ENCODE data around the gene HIBCH.
"Not testable (repeated sequence)": the region's sequence is repeated elsewhere in the genome, so short reads cannot be mapped to it uniquely, and the experiment has no call there.

The HIBCH gene

DNA sequence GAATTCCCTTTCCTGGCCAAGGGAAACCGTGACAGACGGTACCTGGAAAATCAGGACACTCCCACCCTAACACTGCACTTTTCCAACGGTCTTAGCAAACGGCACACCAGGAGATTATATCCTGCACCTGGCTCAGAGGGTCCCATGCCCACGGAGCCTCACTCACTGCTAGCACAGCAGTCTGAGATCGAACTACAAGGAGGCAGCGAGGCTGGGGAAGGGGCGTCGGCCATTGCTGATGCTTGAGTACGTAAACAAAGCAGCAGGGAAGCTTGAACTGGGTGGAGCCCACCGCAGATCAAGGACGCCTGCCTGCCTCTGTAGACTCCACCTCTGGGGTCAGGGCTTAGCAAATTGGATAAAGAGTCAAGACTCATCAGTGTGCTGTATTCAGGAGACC is 95.6 kb downstream of the HIBCH start:
- not testable (repeated sequence) for H3K27ac ChIP-seq (replicated peaks; ENCODE audit: low read length); H4K8ac ChIP-seq (ENCODE audit: low read depth, low read length); H4K91ac ChIP-seq (ENCODE audit: low read depth, low read length, poor library complexity); H2BK120ac ChIP-seq (ENCODE audit: low read depth, low read length); H2AK5ac ChIP-seq (ENCODE audit: low read depth, low read length); H2AFZ ChIP-seq (ENCODE audit: low read length); H3K27me3 ChIP-seq (ENCODE audit: control insufficient read depth in 3 of 3, insufficient read depth in 3 of 3, low read depth in 1 of 3, low read length in 3 of 3); H3K4me2 ChIP-seq (ENCODE audit: insufficient read depth, low read length, poor library complexity, severe bottlenecking); H3K23ac ChIP-seq (ENCODE audit: low read depth, low read length, poor library complexity); DNase-seq (ENCODE audit: low spot score); H2BK12ac ChIP-seq (ENCODE audit: low read length); H3K4me3 ChIP-seq (ENCODE audit: low read length in 2 of 2); H2BK5ac ChIP-seq (ENCODE audit: low read length); H3K18ac ChIP-seq (ENCODE audit: low read length); H3K4me1 ChIP-seq (ENCODE audit: control insufficient read depth in 2 of 2, insufficient read depth in 1 of 2, low read depth in 1 of 2, low read length in 2 of 2); H3K14ac ChIP-seq (ENCODE audit: low read length); H2BK15ac ChIP-seq (ENCODE audit: low read length); H3K4ac ChIP-seq (ENCODE audit: low read length); H3K79me1 ChIP-seq (ENCODE audit: low read depth, low read length)
- Histone ChIP-seq H3K9ac (ENCODE audit: low read depth, low read length, poor library complexity) (peak overlapping the region; percentile 44), H3K9me3 (replicated peaks in 1 of 2; ENCODE audit: control insufficient read depth in 2 of 2, insufficient read depth in 1 of 2, low read depth in 1 of 2, low read length in 2 of 2) (peaks cover 4 to 12% of the 10 kb centered on the region in 2 donors), H3K36me3 (replicated peaks in 1 of 2; ENCODE audit: control insufficient read depth in 2 of 2, insufficient read depth in 2 of 2, low read length in 2 of 2) (peaks cover 4 to 19% of the 10 kb centered on the region in 2 donors)
- WGBS, 2 donors (ENCODE audit: extremely low coverage in 2 of 2, insufficient read length in 2 of 2, insufficient replicate concordance in 1 of 2): no CpG with 5 or more reads among the region's 12 CpGs

DNA sequence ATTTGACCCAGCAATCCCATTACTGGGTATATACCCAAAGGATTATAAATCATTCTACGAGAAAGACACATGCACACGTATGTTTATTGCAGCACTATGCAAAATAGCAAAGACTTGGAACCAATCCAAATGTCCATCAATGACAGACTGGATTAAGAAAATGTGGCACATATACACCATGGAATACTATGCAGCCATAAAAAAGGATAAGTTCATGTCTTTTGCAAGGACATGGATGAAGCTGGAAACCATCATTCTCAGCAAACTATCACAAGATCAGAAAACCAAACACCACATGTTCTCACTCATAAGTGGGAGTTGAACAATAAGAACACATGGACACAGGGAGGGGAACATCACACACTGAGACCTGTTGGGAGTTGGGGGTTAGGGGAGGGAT is 96.9 kb downstream of the HIBCH start:
- not testable (repeated sequence) for H2AFZ ChIP-seq (ENCODE audit: low read length); H2BK5ac ChIP-seq (ENCODE audit: low read length); H3K14ac ChIP-seq (ENCODE audit: low read length); H4K8ac ChIP-seq (ENCODE audit: low read depth, low read length); H4K91ac ChIP-seq (ENCODE audit: low read depth, low read length, poor library complexity); H3K27ac ChIP-seq (replicated peaks; ENCODE audit: low read length); H2BK120ac ChIP-seq (ENCODE audit: low read depth, low read length); H3K9ac ChIP-seq (ENCODE audit: low read depth, low read length, poor library complexity); DNase-seq (ENCODE audit: low spot score); H3K4me3 ChIP-seq (ENCODE audit: low read length in 2 of 2); H2AK5ac ChIP-seq (ENCODE audit: low read depth, low read length); H3K4me2 ChIP-seq (ENCODE audit: insufficient read depth, low read length, poor library complexity, severe bottlenecking); H3K79me1 ChIP-seq (ENCODE audit: low read depth, low read length); H3K23ac ChIP-seq (ENCODE audit: low read depth, low read length, poor library complexity); H3K4ac ChIP-seq (ENCODE audit: low read length); H2BK12ac ChIP-seq (ENCODE audit: low read length); H2BK15ac ChIP-seq (ENCODE audit: low read length); H3K18ac ChIP-seq (ENCODE audit: low read length); H3K27me3 ChIP-seq (ENCODE audit: control insufficient read depth in 3 of 3, insufficient read depth in 3 of 3, low read depth in 1 of 3, low read length in 3 of 3)
- Histone ChIP-seq H3K4me1 (ENCODE audit: control insufficient read depth in 2 of 2, insufficient read depth in 1 of 2, low read depth in 1 of 2, low read length in 2 of 2) (peaks cover 0 to 12% of the 10 kb centered on the region in 2 donors), H3K9me3 (replicated peaks in 1 of 2; ENCODE audit: control insufficient read depth in 2 of 2, insufficient read depth in 1 of 2, low read depth in 1 of 2, low read length in 2 of 2) (peaks cover 4 to 12% of the 10 kb centered on the region in 2 donors), H3K36me3 (replicated peaks in 1 of 2; ENCODE audit: control insufficient read depth in 2 of 2, insufficient read depth in 2 of 2, low read length in 2 of 2) (peaks cover 4 to 24% of the 10 kb centered on the region in 2 donors)
- no CpG with 5 or more reads among the region's 2 CpGs for WGBS, 2 donors (ENCODE audit: extremely low coverage in 2 of 2, insufficient read length in 2 of 2, insufficient replicate concordance in 1 of 2)

DNA sequence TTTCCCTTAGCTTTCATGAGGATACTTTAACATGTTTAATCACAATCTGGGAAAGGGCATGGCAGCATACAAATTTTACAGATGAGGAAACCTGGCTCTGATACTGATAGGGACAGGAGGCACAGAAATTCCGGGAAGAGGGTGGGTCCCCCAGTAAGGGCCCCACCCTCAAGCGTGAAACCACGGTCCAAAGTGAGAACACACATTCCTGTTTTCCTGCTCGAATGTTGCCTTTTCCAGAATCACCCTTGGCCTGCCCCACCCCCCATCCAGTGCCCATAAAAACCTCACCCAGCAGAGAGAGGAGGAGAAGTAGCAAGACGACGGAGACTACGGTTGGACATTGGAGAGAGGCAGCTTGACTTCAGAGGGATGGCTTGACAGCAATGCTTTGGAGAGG is 98.2 kb downstream of the HIBCH start:
- Histone ChIP-seq H4K91ac (ENCODE audit: low read depth, low read length, poor library complexity) (no peak overlapping the region), H3K9ac (ENCODE audit: low read depth, low read length, poor library complexity) (no peak overlapping the region), H3K18ac (ENCODE audit: low read length) (no peak overlapping the region), H2AFZ (ENCODE audit: low read length) (no peak overlapping the region), H3K79me1 (ENCODE audit: low read depth, low read length) (no peaks in the 10 kb centered on the region), H2AK5ac (ENCODE audit: low read depth, low read length) (no peak overlapping the region), H4K8ac (ENCODE audit: low read depth, low read length) (no peak overlapping the region), H3K14ac (ENCODE audit: low read length) (no peak overlapping the region), H3K27me3 (ENCODE audit: control insufficient read depth in 3 of 3, insufficient read depth in 3 of 3, low read depth in 1 of 3, low read length in 3 of 3) (no peaks in the 10 kb centered on the region), H2BK12ac (ENCODE audit: low read length) (no peak overlapping the region), H3K36me3 (replicated peaks in 1 of 2; ENCODE audit: control insufficient read depth in 2 of 2, insufficient read depth in 2 of 2, low read length in 2 of 2) (peaks cover 4 to 24% of the 10 kb centered on the region in 2 donors), H3K9me3 (replicated peaks in 1 of 2; ENCODE audit: control insufficient read depth in 2 of 2, insufficient read depth in 1 of 2, low read depth in 1 of 2, low read length in 2 of 2) (peaks cover 4 to 12% of the 10 kb centered on the region in 2 donors), H3K4me2 (ENCODE audit: insufficient read depth, low read length, poor library complexity, severe bottlenecking) (no peak overlapping the region), H2BK120ac (ENCODE audit: low read depth, low read length) (no peak overlapping the region), H3K4me1 (ENCODE audit: control insufficient read depth in 2 of 2, insufficient read depth in 1 of 2, low read depth in 1 of 2, low read length in 2 of 2) (peaks cover 0 to 18% of the 10 kb centered on the region in 2 donors), H2BK5ac (ENCODE audit: low read length) (no peak overlapping the region), H2BK15ac (ENCODE audit: low read length) (no peak overlapping the region), H3K27ac (replicated peaks; ENCODE audit: low read length) (no peak overlapping the region), H3K4me3 (ENCODE audit: low read length in 2 of 2) (no peak overlapping the region), H3K23ac (ENCODE audit: low read depth, low read length, poor library complexity) (no peak overlapping the region), H3K4ac (ENCODE audit: low read length) (no peak overlapping the region)
- DNase-seq (ENCODE audit: low spot score): no peak
- WGBS, 2 donors (ENCODE audit: extremely low coverage in 2 of 2, insufficient read length in 2 of 2, insufficient replicate concordance in 1 of 2): no CpG with 5 or more reads among the region's 7 CpGs

DNA sequence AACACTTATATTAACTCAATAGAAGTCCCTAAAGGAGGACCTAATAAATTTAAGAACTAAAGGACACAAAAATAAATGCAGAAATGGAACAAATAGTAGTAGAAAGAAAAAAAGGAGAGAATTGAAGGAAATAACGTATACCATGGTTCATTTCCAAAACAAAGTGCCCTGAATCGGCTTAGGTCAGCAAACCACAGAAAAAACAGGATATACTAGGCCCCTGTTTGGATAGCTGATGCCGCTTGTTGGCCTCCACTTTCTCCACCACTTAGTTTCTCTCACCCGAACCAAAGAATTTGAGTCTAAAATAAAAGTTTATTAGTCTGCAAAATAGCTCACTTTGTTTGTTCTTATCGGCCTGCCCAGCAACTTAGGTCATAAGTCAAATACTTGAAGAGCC is 100.4 kb downstream of the HIBCH start:
- no peak for DNase-seq (ENCODE audit: low spot score)
- Histone ChIP-seq H3K14ac (ENCODE audit: low read length) (no peak overlapping the region), H3K4me1 (ENCODE audit: control insufficient read depth in 2 of 2, insufficient read depth in 1 of 2, low read depth in 1 of 2, low read length in 2 of 2) (peaks cover 3 to 29% of the 10 kb centered on the region in 2 donors), H2AFZ (ENCODE audit: low read length) (no peak overlapping the region), H3K23ac (ENCODE audit: low read depth, low read length, poor library complexity) (no peak overlapping the region), H3K4ac (ENCODE audit: low read length) (no peak overlapping the region), H3K9ac (ENCODE audit: low read depth, low read length, poor library complexity) (no peak overlapping the region), H3K79me1 (ENCODE audit: low read depth, low read length) (no peaks in the 10 kb centered on the region), H4K91ac (ENCODE audit: low read depth, low read length, poor library complexity) (no peak overlapping the region), H2BK5ac (ENCODE audit: low read length) (no peak overlapping the region), H3K27ac (replicated peaks; ENCODE audit: low read length) (no peak overlapping the region), H3K36me3 (replicated peaks in 1 of 2; ENCODE audit: control insufficient read depth in 2 of 2, insufficient read depth in 2 of 2, low read length in 2 of 2) (peaks cover 4 to 24% of the 10 kb centered on the region in 2 donors), H3K4me2 (ENCODE audit: insufficient read depth, low read length, poor library complexity, severe bottlenecking) (no peak overlapping the region), H2BK12ac (ENCODE audit: low read length) (no peak overlapping the region), H2AK5ac (ENCODE audit: low read depth, low read length) (no peak overlapping the region), H4K8ac (ENCODE audit: low read depth, low read length) (no peak overlapping the region), H2BK120ac (ENCODE audit: low read depth, low read length) (no peak overlapping the region), H3K4me3 (ENCODE audit: low read length in 2 of 2) (no peak overlapping the region), H3K18ac (ENCODE audit: low read length) (no peak overlapping the region), H3K27me3 (ENCODE audit: control insufficient read depth in 3 of 3, insufficient read depth in 3 of 3, low read depth in 1 of 3, low read length in 3 of 3) (no peaks in the 10 kb centered on the region), H2BK15ac (ENCODE audit: low read length) (no peak overlapping the region), H3K9me3 (replicated peaks in 1 of 2; ENCODE audit: control insufficient read depth in 2 of 2, insufficient read depth in 1 of 2, low read depth in 1 of 2, low read length in 2 of 2) (peaks cover 4 to 12% of the 10 kb centered on the region in 2 donors)
- no CpG with 5 or more reads among the region's 5 CpGs for WGBS, 2 donors (ENCODE audit: extremely low coverage in 2 of 2, insufficient read length in 2 of 2, insufficient replicate concordance in 1 of 2)

All from neuronal stem cell (in vitro differentiated cells).